IPS DF 6.9 (cell line): ENCODE data around the gene C15orf61.

Experiments
- DNase-seq: peaks from one replicate; pipeline ENCODE4 v3.0.0-alpha.2; 2013; ENCODE audit warnings: low read depth, low spot score
- H3K27ac ChIP-seq: one replicate; pipeline ENCODE4 v1.5.1; 2013; ENCODE audit warnings: low read length, control low read depth
- H3K27me3 ChIP-seq: 2 replicates; pipeline ENCODE4 v1.6.1; 2013; ENCODE audit warnings: mild to moderate bottlenecking, low read length; ENCODE audit not compliant: control insufficient read depth, insufficient read depth
- H3K36me3 ChIP-seq: 2 replicates; pipeline ENCODE4 v1.6.1; 2013; ENCODE audit warnings: low read length; ENCODE audit not compliant: control insufficient read depth, insufficient read depth
- H3K4me1 ChIP-seq: 2 replicates; pipeline ENCODE4 v1.6.1; 2013; ENCODE audit warnings: low read length; ENCODE audit not compliant: control insufficient read depth, insufficient read depth
- H3K4me3 ChIP-seq: 2 replicates; pipeline ENCODE4 v1.5.1; 2013; ENCODE audit warnings: mild to moderate bottlenecking, low read length
- H3K9me3 ChIP-seq: 2 replicates; pipeline ENCODE4 v1.6.1; 2013; ENCODE audit warnings: low read length, inconsistent platforms; ENCODE audit not compliant: control insufficient read depth, insufficient read depth
- WGBS: extraction: QIAGEN DNeasy Blood & Tissue Kit; methylation state at CpG from one replicate; pipeline ENCODE4 v1.1.7; 2013; ENCODE audit warnings: mixed read lengths, missing lambda C conversion rate; ENCODE audit not compliant: insufficient read length, insufficient coverage; 5-methylcytosine and 5-hydroxymethylcytosine counted together

Gene C15orf61

GRCh38 chr15:67521029-67521782, at the start of gene C15orf61:
Gene C15orf61, plus strand, starts transcription at chr15:67521131. Its CDS starts 118 bp downstream, at chr15:67521249.
- DNase-seq = no peak
- Histone ChIP-seq H3K27ac (no peak within 1 kb of the TSS), H3K4me3 (peak within 1 kb of the TSS; percentile 69), H3K36me3 (no peaks in the 10 kb centered on the region), H3K4me1 (no peaks in the 10 kb centered on the region; the same call in 1 of the 2 replicates), H3K27me3 (no peaks in the 10 kb centered on the region; the same call in 1 of the 2 replicates), H3K9me3 (no peaks in the 10 kb centered on the region)
- no CpG with 5 or more reads among the region's 94 CpGs for WGBS

GRCh38 chr15:67472957-67473356, 48.0 kb upstream of the C15orf61 start:
- Histone ChIP-seq H3K4me1 (no peaks in the 10 kb centered on the region), H3K4me3 (no peak overlapping the region), H3K27me3 (no peaks in the 10 kb centered on the region), H3K9me3 (no peaks in the 10 kb centered on the region), H3K36me3 (no peaks in the 10 kb centered on the region), H3K27ac (no peak overlapping the region)
- WGBS = no CpG with 5 or more reads among the region's 1 CpG
- DNase-seq = no peak

- no peak overlapping the region for H3K4me3 ChIP-seq
- no CpG with 5 or more reads among the region's 5 CpGs for WGBS
- H3K27ac ChIP-seq = no peak overlapping the region
- H3K9me3 ChIP-seq = no peaks in the 10 kb centered on the region
- H3K27me3 ChIP-seq = no peaks in the 10 kb centered on the region
- H3K4me1 ChIP-seq = no peaks in the 10 kb centered on the region
- DNase-seq = no peak
- H3K36me3 ChIP-seq = no peaks in the 10 kb centered on the region
These were observed 46.4 kb upstream of the C15orf61 start for GRCh38 chr15:67474405-67475110.

GRCh38 chr15:67479781-67480505, 41.0 kb upstream of the C15orf61 start:
- Histone ChIP-seq H3K36me3 (no peaks in the 10 kb centered on the region), H3K4me1 (no peaks in the 10 kb centered on the region), H3K4me3 (no peak overlapping the region), H3K9me3 (no peaks in the 10 kb centered on the region), H3K27me3 (no peaks in the 10 kb centered on the region), H3K27ac (no peak overlapping the region)
- no CpG with 5 or more reads among the region's 5 CpGs for WGBS
- no peak for DNase-seq

- Histone ChIP-seq H3K4me3 (no peak overlapping the region), H3K9me3 (no peaks in the 10 kb centered on the region), H3K27ac (no peak overlapping the region), H3K27me3 (no peaks in the 10 kb centered on the region), H3K36me3 (no peaks in the 10 kb centered on the region), H3K4me1 (no peaks in the 10 kb centered on the region)
- no peak for DNase-seq
- WGBS = no CpG with 5 or more reads among the region's 1 CpG
These were observed 40.2 kb upstream of the C15orf61 start for GRCh38 chr15:67480741-67481140.

- Histone ChIP-seq H3K4me3 (no peak overlapping the region), H3K27ac (no peak overlapping the region), H3K36me3 (no peaks in the 10 kb centered on the region), H3K9me3 (no peaks in the 10 kb centered on the region), H3K4me1 (no peaks in the 10 kb centered on the region), H3K27me3 (no peaks in the 10 kb centered on the region)
- no peak for DNase-seq
- WGBS = no CpG with 5 or more reads among the region's 2 CpGs
These were observed 39.3 kb upstream of the C15orf61 start for GRCh38 chr15:67481680-67482079.

GRCh38 chr15:67495585-67495984, 25.3 kb upstream of the C15orf61 start:
- DNase-seq = no peak
- H3K9me3 ChIP-seq = no peaks in the 10 kb centered on the region

GRCh38 chr15:67501177-67501835, 19.6 kb upstream of the C15orf61 start:
- H3K36me3 ChIP-seq = no peaks in the 10 kb centered on the region
- H3K27ac ChIP-seq = no peak overlapping the region
- H3K9me3 ChIP-seq = no peaks in the 10 kb centered on the region
- H3K4me3 ChIP-seq = no peak overlapping the region
- WGBS = no CpG with 5 or more reads among the region's 2 CpGs
- no peaks in the 10 kb centered on the region for H3K27me3 ChIP-seq
- no peak for DNase-seq
- peaks cover 1% of the 10 kb centered on the region; the same call in 1 of the 2 replicates for H3K4me1 ChIP-seq

More at GRCh38 chr15:67495585-67495984, 25.3 kb upstream of the C15orf61 start:
- H3K36me3 ChIP-seq = no peaks in the 10 kb centered on the region
- no peaks in the 10 kb centered on the region for H3K27me3 ChIP-seq
- WGBS = no CpG with 5 or more reads among the region's 1 CpG
- H3K27ac ChIP-seq = no peak overlapping the region
- no peak overlapping the region for H3K4me3 ChIP-seq
- H3K4me1 ChIP-seq = no peaks in the 10 kb centered on the region

GRCh38 chr15:67501836-67502461, 19.0 kb upstream of the C15orf61 start:
- Histone ChIP-seq H3K27me3 (no peaks in the 10 kb centered on the region), H3K4me3 (no peak overlapping the region), H3K36me3 (no peaks in the 10 kb centered on the region), H3K27ac (no peak overlapping the region), H3K9me3 (no peaks in the 10 kb centered on the region), H3K4me1 (peaks cover 1% of the 10 kb centered on the region; the same call in 1 of the 2 replicates)
- WGBS = no CpG with 5 or more reads among the region's 13 CpGs
- DNase-seq = no peak
